Activated T-helper 17 cell treated with anti-CD3 and anti-CD28 coated beads, Interleukin-2, amount 50 U/mL, for 72 hours (primary cell): ENCODE data around the gene ANKRD13A. TPM values are rescaled to one million over a fixed set of nuclear protein-coding genes. Genes with fewer than 3 reads are reported as not detected.
A peak's percentile ranks its signal among the peaks of the same experiment; 100 is the strongest.

Experiments
- ATAC-seq: fragments of 150-1000 bp; cut with Tn5 transposase; replicated peaks from 2 replicates; pipeline ENCODE4 v1.10.0; 2021; ENCODE audit warnings: mild to moderate bottlenecking, moderate library complexity
- H3K27ac Mint-ChIP-seq: one replicate; pipeline ENCODE4 v1.8.0; 2022; ENCODE audit warnings: mixed read lengths
- H3K27me3 Mint-ChIP-seq: one replicate; pipeline ENCODE4 v1.8.0; 2022; ENCODE audit warnings: mixed read lengths
- H3K36me3 Mint-ChIP-seq: one replicate; pipeline ENCODE4 v1.8.0; 2022; ENCODE audit warnings: low read depth, mild to moderate bottlenecking, mixed read lengths
- H3K4me1 Mint-ChIP-seq: one replicate; pipeline ENCODE4 v1.8.0; 2022; ENCODE audit warnings: mixed read lengths
- H3K4me3 Mint-ChIP-seq: one replicate; pipeline ENCODE4 v1.8.0; 2022; ENCODE audit warnings: mild to moderate bottlenecking, mixed read lengths
- H3K9me3 Mint-ChIP-seq: one replicate; pipeline ENCODE4 v1.8.0; 2022; ENCODE audit warnings: mixed read lengths
- total RNA-seq, 2 donors: library from RNA; stranded (reverse); gene quantifications; one replicate each; pipeline ENCODE4 v1.2.3, GENCODE V29; 2022

The ANKRD13A gene
- total RNA-seq, 2 donors from 2014 or later: 61.4 to 68.5 TPM

GRCh38 chr12:109994401-109995175 is 4.6 kb upstream of the ANKRD13A start:
- no peak for ATAC-seq
- H3K36me3 Mint-ChIP-seq: peaks cover 49% of the 10 kb centered on the region

GRCh38 chr12:109995361-109995685 is 3.9 kb upstream of the ANKRD13A start:
- H3K27ac Mint-ChIP-seq: peak overlapping the region; percentile 83
- H3K27me3 Mint-ChIP-seq: no peaks in the 10 kb centered on the region
- ATAC-seq: no peak
- H3K36me3 Mint-ChIP-seq: peaks cover 47% of the 10 kb centered on the region
- H3K4me1 Mint-ChIP-seq: peaks cover 20% of the 10 kb centered on the region
- H3K9me3 Mint-ChIP-seq: no peaks in the 10 kb centered on the region
- peak overlapping the region; percentile 90 for H3K4me3 Mint-ChIP-seq

More at GRCh38 chr12:109994401-109995175, 4.6 kb upstream of the ANKRD13A start:
- Mint-ChIP-seq H3K4me1 (peaks cover 23% of the 10 kb centered on the region), H3K9me3 (no peaks in the 10 kb centered on the region), H3K4me3 (peak overlapping the region; percentile 90), H3K27ac (peak overlapping the region; percentile 83), H3K27me3 (no peaks in the 10 kb centered on the region)

GRCh38 chr12:109995686-109996482 is 3.3 kb upstream of the ANKRD13A start, which contains the start of gene GIT2:
Gene GIT2 (minus strand): TSS chr12:109996368. CDS start chr12:109996224, 144 bp downstream.
- no peaks in the 10 kb centered on the region for H3K9me3 Mint-ChIP-seq
- H3K27me3 Mint-ChIP-seq: no peaks in the 10 kb centered on the region
- H3K36me3 Mint-ChIP-seq: peaks cover 42% of the 10 kb centered on the region
- peaks cover 18% of the 10 kb centered on the region for H3K4me1 Mint-ChIP-seq
- H3K27ac Mint-ChIP-seq: peak within 1 kb of the TSS; percentile 83
- H3K4me3 Mint-ChIP-seq: peak within 1 kb of the TSS; percentile 100
- ATAC-seq: peak; percentile 84

- Mint-ChIP-seq H3K4me1 (peaks cover 22% of the 10 kb centered on the region), H3K27ac (peak overlapping the region; percentile 83), H3K36me3 (peaks cover 36% of the 10 kb centered on the region), H3K4me3 (peak overlapping the region; percentile 90), H3K9me3 (no peaks in the 10 kb centered on the region), H3K27me3 (no peaks in the 10 kb centered on the region)
- ATAC-seq: no peak
Observed at GRCh38 chr12:109996483-109996853, 2.8 kb upstream of the ANKRD13A start.

- no peak for ATAC-seq
- Mint-ChIP-seq H3K4me1 (peaks cover 22% of the 10 kb centered on the region), H3K27ac (peak overlapping the region; percentile 4), H3K36me3 (peaks cover 37% of the 10 kb centered on the region), H3K4me3 (peak overlapping the region; percentile 100), H3K9me3 (no peaks in the 10 kb centered on the region), H3K27me3 (no peaks in the 10 kb centered on the region)
Observed at GRCh38 chr12:109997393-109997792, 1.8 kb upstream of the ANKRD13A start.

- H3K27me3 Mint-ChIP-seq: no peaks in the 10 kb centered on the region
- H3K27ac Mint-ChIP-seq: peak overlapping the region; percentile 100
- peak overlapping the region; percentile 100 for H3K4me3 Mint-ChIP-seq
- H3K9me3 Mint-ChIP-seq: no peaks in the 10 kb centered on the region
- no peak for ATAC-seq
- H3K36me3 Mint-ChIP-seq: peaks cover 37% of the 10 kb centered on the region
- peaks cover 26% of the 10 kb centered on the region for H3K4me1 Mint-ChIP-seq
Observed at GRCh38 chr12:109998241-109998903, 858 bp upstream of the ANKRD13A start.

- Mint-ChIP-seq H3K4me1 (peaks cover 25% of the 10 kb centered on the region), H3K36me3 (peaks cover 32% of the 10 kb centered on the region), H3K27me3 (no peaks in the 10 kb centered on the region), H3K4me3 (peak overlapping the region; percentile 100), H3K9me3 (no peaks in the 10 kb centered on the region), H3K27ac (peak overlapping the region; percentile 95)
- ATAC-seq: no peak
Observed at GRCh38 chr12:109999649-109999971, 380 bp downstream of the ANKRD13A start.

GRCh38 chr12:109999983-110000505 is 814 bp downstream of the ANKRD13A start:
- H3K4me1 Mint-ChIP-seq: peaks cover 28% of the 10 kb centered on the region
- ATAC-seq: no peak
- no peaks in the 10 kb centered on the region for H3K27me3 Mint-ChIP-seq
- no peaks in the 10 kb centered on the region for H3K9me3 Mint-ChIP-seq
- peak overlapping the region; percentile 100 for H3K4me3 Mint-ChIP-seq
- peaks cover 28% of the 10 kb centered on the region for H3K36me3 Mint-ChIP-seq
- peak overlapping the region; percentile 95 for H3K27ac Mint-ChIP-seq

- Mint-ChIP-seq H3K27me3 (no peaks in the 10 kb centered on the region), H3K9me3 (no peaks in the 10 kb centered on the region), H3K36me3 (peaks cover 33% of the 10 kb centered on the region), H3K27ac (no peak overlapping the region), H3K4me1 (peaks cover 35% of the 10 kb centered on the region), H3K4me3 (peak overlapping the region; percentile 100)
- ATAC-seq: no peak
Observed at GRCh38 chr12:110001596-110001995, 2.4 kb downstream of the ANKRD13A start.

- no peaks in the 10 kb centered on the region for H3K27me3 Mint-ChIP-seq
- peak overlapping the region; percentile 49 for H3K27ac Mint-ChIP-seq
- peaks cover 33% of the 10 kb centered on the region for H3K4me1 Mint-ChIP-seq
- no peaks in the 10 kb centered on the region for H3K9me3 Mint-ChIP-seq
- no peak for ATAC-seq
- H3K4me3 Mint-ChIP-seq: peak overlapping the region; percentile 100
- H3K36me3 Mint-ChIP-seq: peaks cover 40% of the 10 kb centered on the region
Observed at GRCh38 chr12:110002676-110003515, 3.7 kb downstream of the ANKRD13A start.

- ATAC-seq: peak; percentile 71
- peak overlapping the region; percentile 100 for H3K4me3 Mint-ChIP-seq
Observed at GRCh38 chr12:110004598-110004997, 5.4 kb downstream of the ANKRD13A start.

GRCh38 chr12:110005319-110005973 is 6.2 kb downstream of the ANKRD13A start:
- Mint-ChIP-seq H3K4me3 (peak overlapping the region; percentile 100), H3K4me1 (peaks cover 46% of the 10 kb centered on the region), H3K27ac (peak overlapping the region; percentile 82), H3K27me3 (no peaks in the 10 kb centered on the region), H3K36me3 (peaks cover 40% of the 10 kb centered on the region), H3K9me3 (no peaks in the 10 kb centered on the region)
- ATAC-seq: peak; percentile 71

More at GRCh38 chr12:110004598-110004997, 5.4 kb downstream of the ANKRD13A start:
- Mint-ChIP-seq H3K4me1 (peaks cover 40% of the 10 kb centered on the region), H3K27ac (no peak overlapping the region), H3K9me3 (no peaks in the 10 kb centered on the region), H3K36me3 (peaks cover 45% of the 10 kb centered on the region), H3K27me3 (no peaks in the 10 kb centered on the region)

GRCh38 chr12:110006115-110006514 is 6.9 kb downstream of the ANKRD13A start:
- peak overlapping the region; percentile 82 for H3K27ac Mint-ChIP-seq
- no peak for ATAC-seq
- H3K27me3 Mint-ChIP-seq: no peaks in the 10 kb centered on the region
- peaks cover 40% of the 10 kb centered on the region for H3K36me3 Mint-ChIP-seq
- H3K4me1 Mint-ChIP-seq: peaks cover 47% of the 10 kb centered on the region
- H3K9me3 Mint-ChIP-seq: no peaks in the 10 kb centered on the region
- H3K4me3 Mint-ChIP-seq: peak overlapping the region; percentile 100
